ENCODE measurements around the gene KIRREL2.

- no peak for TF ChIP-seq CTCF (IDR thresholded peaks at IDR 0.05)
- TF ChIP-seq EZH2 (IDR thresholded peaks at IDR 0.05; ENCODE audit: borderline replicate concordance, insufficient read depth, low read depth, low read length, poor library complexity, severe bottlenecking), result no peak
Measured at GRCh38 chr19:35889370-35890112, 32.8 kb downstream of the KIRREL2 start.

Data from B cell (primary cell).